ENCODE results near the gene ZFP57.

ZFP57 gene

DNA sequence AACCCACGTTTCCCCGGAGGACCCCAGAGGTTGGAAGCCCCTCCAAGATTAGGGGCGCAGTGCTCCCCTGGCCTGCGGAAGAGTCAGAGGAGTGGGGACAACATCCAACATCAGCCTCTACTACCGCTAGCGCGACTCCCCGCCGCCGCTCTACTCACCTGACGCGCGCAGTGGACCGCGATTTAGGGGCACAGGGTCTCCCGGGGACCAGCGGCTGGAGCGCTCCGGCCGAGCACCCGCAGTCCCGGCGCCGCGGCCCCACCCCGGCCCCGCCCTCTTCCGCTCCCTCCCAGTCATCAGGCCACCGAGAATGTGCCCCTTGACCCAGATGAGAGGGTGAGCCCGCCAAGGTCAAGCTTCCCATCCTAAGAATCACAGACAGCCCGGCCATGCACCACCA is at the start of gene ZFP57:
Gene ZFP57 (minus strand): TSS at position 249 of the 400 bp plus-strand sequence. CDS start 4,149 bp downstream, outside the sequence.
- DNase-seq (ENCODE audit: low read depth in 1 of 2, low spot score in 1 of 2) = no peak

DNA sequence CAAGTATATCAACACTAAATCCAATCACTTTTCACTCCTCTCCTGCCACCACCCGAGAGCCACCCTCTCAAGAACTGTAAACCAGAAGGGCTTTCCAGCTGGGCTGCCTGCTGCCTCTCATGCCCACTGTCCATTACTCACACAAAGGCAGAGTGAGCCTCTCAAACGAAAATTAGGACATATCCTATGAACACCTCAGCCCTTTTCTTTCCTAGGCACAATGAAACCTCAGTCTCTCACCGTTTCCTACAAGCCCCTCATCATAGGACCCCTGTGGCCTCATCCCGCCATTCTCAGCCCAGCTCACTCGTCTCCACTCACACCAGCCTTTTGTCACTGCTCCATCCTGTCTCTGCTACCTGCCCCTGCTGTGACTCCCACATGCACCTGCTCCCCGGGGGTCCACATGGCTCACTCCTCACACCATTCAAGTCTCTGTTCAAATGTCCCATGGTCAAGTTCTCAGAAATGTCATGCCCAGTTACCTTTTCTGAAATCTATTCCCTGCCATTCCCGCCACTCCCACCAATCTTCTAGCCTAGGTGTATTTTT is 49.7 kb upstream of the ZFP57 start:
- DNase-seq (ENCODE audit: low read depth in 1 of 2, low spot score in 1 of 2) = no peak

DNA sequence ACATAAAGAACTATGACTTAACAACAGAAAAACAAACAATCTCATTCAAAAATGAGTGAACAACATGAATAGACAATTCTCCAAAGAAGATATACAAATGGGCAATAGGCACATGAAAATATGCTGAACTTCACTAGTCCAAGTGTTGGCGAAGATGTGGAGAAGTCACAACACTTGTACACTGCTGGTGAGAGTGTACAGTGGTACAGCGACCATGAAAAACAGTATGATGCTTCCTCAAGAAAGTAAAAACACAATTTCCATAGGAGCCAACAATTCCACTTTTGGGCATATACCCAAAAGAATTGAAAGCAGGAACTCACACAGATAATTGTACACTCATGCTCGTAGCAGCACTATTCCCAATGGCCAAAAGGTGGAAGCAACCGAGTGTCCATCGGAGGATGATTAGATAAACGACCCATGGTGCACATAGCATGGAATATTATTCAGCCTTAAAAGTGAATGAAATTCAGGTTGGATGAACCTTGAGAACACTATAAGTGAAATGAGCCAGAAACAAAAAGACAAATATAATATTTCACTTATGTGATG is 48.9 kb upstream of the ZFP57 start:
- no peak for DNase-seq (ENCODE audit: low read depth in 1 of 2, low spot score in 1 of 2)

DNA sequence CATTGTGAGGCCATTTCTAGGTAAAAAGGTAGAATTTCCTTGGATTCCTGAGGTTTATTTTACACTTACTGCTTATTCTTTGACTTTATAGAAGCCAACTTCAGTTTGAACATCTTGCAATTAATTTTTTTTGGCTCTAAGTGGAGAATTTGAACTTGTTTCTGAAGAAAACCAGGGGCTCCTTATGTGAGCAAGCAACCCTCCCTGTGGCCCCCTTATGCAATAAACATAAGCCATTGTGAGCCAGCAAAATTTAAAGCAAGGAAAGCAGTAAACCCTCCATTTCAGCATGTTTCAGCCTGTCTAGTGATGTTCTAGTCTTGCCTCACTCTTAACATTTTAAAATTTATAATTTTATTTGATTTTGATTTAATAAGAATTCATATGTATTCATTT is 47.9 kb upstream of the ZFP57 start:
- no peak for DNase-seq (ENCODE audit: low read depth in 1 of 2, low spot score in 1 of 2)

DNA sequence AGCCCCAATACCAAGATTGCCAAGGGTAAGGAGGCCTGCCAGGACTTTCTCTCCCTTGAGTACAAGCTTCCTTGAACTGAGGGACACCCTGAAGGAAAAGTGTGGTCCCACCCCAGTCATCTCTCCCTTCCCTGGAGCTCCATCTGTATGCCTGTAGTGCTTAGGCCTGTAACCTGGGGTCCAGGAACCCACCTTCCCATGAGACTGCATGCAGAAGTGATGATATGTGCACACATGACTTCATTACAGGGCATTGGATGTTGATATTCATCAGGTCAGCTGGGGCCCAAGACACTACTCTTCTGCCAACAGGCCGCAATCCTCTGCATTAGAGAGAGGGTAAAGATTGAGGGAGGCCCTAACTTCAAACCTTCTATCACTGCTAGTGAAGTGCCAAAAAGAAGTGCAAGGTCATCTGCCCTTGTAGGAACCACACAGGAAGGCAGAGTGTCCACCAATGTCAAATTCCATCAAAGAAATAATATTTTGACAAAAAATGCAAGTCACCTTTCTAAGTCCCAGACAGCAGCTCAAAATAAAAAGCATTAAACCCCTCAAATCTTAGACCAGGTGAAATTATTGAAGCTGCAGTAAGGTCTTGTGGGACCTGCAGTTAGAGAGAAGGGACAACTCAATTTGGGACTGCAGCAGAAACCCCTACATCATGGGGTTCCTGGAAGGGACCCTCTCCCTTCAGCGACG is 47.4 kb upstream of the ZFP57 start:
- DNase-seq (ENCODE audit: low read depth in 1 of 2, low spot score in 1 of 2) = no peak

DNA sequence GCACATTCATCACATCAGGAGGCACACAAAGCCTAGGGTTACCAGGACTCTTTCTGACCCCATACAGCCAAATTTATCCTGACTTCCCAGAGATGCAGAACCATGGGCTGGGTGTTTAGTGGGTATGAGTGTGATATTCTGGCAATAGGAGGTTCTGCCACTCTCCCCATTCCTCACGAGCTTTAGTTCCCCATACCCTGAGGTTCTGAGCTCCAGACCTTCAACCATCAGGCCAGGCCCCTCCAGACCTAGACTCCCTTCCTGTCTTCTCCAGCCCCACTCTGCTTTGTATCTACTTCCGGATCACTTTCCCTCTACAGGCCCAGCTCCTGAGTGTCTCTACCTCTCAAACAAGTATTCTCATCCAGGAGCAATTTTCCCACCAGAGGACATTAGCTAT is 46.7 kb upstream of the ZFP57 start:
- DNase-seq (ENCODE audit: low read depth in 1 of 2, low spot score in 1 of 2) = no peak

DNA sequence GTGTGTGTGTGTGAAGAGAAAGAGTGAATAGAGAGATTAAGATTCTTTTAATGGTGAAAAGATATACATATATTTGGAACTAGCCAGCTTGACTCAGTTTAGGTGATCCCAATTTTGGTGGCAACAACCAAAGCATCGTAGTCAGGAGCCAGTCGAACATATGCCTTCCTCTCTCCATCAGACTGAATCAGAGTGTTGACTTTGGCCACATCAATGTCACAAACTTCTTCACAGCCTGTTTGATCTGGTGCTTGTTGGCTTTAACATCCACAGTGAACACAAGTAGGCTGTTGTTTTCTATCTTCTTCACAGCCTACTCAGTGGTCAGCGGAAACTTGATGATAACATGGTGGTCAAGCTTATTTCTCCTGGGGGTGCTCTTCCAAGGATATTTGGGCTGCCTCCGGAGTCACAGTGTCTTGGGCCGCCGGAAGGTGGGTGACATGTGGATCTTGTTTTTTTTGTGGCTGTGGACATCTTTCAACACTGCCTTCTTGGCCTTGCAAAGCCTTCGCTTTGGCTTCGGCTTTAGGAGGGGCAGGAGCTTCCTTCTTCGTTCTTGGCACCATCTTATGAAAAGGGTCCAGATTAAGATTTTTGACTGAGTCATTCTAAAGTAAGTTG is 45.7 kb upstream of the ZFP57 start:
- no peak for DNase-seq (ENCODE audit: low read depth in 1 of 2, low spot score in 1 of 2)

DNA sequence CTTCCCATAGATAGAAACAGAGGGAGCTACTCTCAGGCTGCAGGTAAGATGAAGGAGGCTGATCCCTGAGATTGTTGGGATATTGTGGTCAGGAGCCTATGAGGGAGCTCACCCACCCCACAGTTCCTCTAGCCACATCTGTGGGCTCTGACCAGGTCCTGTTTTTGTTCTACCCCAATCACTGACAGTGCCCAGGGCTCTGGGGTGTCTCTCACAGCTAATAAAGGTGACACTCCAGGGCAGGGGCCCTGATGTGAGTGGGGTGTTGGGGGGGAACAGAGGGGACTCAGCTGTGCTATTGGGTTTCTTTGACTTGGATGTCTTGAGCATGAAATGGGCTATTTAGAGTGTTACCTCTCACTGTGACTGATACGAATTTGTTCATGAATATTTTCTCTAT is 45.0 kb upstream of the ZFP57 start:
- DNase-seq (ENCODE audit: low read depth in 1 of 2, low spot score in 1 of 2) = no peak

DNA sequence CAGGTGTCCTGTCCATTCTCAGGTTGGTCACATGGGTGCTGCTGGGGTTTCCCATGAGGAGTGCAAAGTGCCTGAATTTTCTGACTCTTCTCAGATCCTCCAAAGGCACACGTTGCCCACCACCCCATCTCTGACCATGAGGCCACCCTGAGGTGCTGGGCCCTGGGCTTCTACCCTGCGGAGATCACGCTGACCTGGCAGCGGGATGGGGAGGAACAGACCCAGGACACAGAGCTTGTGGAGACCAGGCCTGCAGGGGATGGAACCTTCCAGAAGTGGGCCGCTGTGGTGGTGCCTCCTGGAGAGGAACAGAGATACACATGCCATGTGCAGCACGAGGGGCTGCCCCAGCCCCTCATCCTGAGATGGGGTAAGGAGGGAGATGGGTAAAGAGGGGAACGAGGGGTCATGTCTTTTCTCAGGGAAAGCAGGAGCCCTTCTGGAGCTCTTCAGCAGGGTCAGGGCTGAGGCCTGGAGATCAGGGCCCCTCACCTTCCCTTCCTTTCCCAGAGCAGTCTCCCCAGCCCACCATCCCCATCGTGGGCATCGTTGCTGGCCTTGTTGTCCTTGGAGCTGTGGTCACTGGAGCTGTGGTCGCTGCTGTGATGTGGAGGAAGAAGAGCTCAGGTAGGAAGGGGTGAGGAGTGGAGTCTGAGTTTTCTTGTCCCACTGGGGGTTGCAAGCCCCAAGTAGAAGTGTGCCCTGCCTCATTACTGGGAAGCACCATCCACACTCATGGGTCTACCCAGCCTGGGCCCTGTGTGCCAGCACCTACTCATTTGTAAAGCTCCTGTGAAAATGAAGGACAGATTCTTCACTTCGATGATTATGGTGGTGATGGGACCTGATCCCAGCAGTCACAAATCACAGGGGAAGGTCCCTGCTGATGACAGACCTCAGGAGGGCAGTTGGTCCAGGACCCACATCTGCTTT is 44.3 kb upstream of the ZFP57 start:
- DNase-seq (ENCODE audit: low read depth in 1 of 2, low spot score in 1 of 2) = no peak

DNA sequence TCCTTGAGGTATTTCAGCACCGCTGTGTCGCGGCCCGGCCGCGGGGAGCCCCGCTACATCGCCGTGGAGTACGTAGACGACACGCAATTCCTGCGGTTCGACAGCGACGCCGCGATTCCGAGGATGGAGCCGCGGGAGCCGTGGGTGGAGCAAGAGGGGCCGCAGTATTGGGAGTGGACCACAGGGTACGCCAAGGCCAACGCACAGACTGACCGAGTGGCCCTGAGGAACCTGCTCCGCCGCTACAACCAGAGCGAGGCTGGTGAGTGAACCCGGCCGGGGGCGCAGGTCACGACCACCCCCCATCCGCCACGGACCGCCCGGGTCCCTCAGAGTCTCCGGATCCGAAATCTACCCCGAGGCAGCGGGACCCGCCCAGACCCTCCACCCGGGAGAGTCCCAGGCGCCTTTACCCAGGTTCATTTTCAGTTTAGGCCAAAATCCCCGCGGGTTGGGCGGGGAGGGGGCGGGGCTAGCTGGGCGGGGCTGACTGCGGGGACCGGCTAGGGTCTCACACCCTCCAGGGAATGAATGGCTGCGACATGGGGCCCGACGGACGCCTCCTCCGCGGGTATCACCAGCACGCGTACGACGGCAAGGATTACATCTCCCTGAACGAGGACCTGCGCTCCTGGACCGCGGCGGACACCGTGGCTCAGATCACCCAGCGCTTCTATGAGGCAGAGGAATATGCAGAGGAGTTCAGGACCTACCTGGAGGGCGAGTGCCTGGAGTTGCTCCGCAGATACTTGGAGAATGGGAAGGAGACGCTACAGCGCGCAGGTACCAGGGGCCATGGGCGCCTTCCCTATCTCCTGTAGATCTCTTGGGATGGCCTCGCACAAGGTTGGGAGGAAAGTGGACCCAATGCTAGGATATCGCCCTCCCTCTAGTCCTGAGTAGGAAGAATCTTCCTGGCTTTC is 43.0 kb upstream of the ZFP57 start:
- peak; percentile 60 to 87 for DNase-seq (ENCODE audit: low read depth in 1 of 2, low spot score in 1 of 2)

DNA sequence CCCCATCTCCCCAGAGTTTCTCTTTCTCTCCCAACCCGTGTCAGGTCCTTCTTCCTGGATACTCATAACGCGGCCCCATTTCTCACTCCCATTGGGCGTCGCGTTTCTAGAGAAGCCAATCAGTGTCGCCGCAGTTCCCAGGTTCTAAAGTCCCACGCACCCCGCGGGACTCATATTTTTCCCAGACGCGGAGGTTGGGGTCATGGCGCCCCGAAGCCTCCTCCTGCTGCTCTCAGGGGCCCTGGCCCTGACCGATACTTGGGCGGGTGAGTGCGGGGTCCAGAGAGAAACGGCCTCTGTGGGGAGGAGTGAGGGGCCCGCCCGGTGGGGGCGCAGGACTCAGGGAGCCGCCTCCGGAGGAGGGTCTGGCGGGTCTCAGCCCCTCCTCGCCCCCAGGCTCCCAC is 42.3 kb upstream of the ZFP57 start, which contains the start of gene HLA-F:
Gene HLA-F (plus strand): TSS at position 173 of the 404 bp plus-strand sequence. CDS start 30 bp downstream, at position 203.
- peak; percentile 66 to 73 for DNase-seq (ENCODE audit: low read depth in 1 of 2, low spot score in 1 of 2)

DNA sequence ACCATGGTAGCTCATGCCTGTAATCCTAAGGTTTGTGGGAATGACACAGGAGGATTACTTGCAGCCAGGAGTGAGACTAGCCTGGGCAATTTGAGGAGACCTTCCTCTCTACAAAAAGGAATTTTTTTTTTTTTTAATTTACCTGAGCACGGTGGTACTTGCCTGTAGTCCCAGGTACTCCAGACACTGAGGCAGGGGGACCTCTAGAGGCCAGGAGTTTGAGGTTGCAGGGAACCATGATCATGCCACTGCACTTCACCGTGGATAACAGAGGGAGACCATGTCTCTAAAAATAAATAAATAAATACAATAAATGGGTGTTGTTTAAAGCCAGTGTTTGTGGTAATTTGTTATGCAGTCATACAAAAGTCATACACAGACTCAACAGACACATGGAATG is 39.9 kb upstream of the ZFP57 start:
- no peak for DNase-seq (ENCODE audit: low read depth in 1 of 2, low spot score in 1 of 2)

DNA sequence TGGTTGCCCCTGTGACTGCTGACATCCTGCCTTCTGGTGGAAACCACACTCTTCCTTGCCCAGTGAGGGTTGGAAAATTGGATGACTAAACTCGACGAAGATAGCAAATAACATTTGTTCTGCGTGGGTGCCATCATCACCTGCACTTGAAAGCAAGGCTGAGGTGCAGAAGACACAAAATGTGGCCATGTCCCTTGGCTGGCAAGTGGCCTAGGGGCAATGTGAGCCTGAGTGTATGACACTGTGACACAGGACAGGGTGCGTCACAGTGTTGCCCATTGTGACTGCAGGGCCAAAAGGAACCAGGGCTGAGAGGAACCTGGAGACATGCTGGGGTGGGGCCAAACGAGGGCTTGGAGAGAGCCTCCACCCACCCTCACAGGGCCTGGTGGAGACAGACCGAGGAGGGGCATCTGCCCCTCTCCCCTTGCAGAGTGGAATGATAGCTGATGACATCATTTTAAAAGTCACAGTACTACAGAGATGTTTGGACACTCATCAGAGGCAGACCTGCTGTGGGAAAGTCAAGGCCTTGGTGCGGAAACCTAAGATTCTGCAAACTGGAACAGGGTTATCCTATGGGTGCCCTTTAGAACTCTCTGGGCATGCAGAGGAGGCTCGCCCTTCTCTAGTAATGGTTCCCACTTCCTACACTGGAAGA is 29.5 kb upstream of the ZFP57 start:
- DNase-seq (ENCODE audit: low read depth in 1 of 2, low spot score in 1 of 2) = no peak

DNA sequence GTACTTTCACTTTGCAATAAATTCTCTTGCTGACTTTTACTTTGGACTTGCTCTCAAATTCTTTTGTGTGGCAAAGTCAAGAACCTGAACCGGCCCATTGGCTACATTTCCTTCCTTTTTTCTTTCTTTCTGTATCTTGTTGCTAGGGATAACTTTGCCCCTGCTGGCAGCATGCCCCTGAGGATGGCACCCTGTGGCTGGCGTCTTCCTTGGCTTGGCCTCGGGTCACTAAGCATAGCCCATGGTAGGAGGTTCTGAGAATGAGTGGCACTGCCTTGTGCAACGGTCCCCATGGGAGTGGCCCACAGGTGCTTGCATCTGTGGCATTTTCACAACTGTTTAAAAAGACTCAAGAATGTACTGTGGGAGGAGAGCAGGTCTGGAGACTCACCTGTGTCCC is 28.2 kb upstream of the ZFP57 start:
- no peak for DNase-seq (ENCODE audit: low read depth in 1 of 2, low spot score in 1 of 2)

DNA sequence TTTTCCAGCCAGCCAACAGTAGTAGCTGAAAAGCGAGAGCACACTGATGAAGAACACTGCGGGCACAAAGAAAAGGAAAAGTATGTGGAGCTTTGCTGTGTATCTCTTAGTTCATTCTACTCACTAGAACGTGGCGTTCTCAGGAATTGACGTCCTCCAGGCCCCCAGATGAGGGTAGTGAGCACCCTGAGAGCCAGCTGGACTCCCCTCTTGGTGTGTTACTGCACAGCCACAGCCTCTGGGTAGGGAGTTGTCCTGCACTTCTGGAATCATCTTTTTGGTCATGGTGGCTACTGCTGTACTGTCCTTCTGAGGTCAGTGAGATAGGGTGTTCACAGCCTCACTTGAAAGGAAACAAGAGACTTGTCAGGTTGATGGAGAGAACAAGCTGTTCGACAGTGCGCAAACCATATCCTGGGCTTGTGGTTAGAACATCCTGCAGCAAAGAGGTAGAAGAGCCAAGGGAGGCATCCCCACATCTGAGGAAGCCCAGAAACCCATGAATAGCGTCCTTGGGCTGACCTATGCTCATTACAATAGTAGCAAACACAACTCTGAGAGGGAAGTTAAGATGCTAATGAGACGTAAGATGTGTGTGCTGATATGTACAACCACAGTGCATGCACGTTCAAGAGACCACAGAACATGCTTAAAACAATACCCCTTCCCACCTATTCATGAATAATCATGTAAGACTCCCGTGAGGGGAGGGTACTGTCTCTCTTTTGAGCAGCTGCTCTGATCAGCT is 27.7 kb upstream of the ZFP57 start:
- DNase-seq (ENCODE audit: low read depth in 1 of 2, low spot score in 1 of 2) = peak in 1 of 2 donors; percentile 38

DNA sequence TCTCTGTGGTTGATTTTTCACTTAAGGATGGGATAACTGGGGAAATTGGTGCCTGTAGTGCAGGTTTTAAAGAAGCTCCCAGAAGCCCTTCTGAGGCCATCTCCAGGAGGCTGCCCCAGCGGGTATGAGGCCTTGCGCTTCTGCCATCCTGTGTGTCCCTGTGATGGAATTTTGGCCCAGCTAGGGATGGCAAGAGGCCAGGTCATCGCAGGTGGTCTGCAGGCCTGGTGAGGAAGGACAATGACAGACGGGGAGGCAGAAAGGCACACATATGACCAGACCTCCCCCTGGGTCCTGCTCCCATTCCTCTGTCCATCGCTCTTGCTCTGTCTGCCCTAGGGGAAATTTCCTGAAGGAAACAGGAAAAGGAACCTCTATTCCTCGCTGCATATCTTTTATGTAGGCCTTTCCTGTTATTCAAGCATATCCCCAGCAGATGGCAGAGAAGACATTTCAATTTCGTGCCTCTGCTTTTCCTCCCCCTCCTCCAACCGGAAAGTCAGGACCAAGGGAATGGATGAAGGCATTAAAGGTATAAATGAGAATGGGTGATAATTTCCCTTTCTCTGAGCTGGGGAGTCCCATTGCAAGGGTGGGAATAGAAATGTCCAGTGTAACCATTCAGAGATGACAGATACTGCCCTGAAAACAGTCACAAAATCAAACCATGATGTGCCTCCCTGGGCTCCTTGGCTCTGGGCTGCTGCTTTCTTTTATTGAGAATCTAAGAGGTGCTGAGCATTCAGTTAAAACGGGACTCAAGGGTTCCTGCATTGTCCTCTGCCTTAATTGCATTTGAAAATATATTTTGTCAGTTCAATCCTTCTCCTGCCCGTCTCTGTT is 24.7 kb upstream of the ZFP57 start:
- DNase-seq (ENCODE audit: low read depth in 1 of 2, low spot score in 1 of 2) = no peak

DNA sequence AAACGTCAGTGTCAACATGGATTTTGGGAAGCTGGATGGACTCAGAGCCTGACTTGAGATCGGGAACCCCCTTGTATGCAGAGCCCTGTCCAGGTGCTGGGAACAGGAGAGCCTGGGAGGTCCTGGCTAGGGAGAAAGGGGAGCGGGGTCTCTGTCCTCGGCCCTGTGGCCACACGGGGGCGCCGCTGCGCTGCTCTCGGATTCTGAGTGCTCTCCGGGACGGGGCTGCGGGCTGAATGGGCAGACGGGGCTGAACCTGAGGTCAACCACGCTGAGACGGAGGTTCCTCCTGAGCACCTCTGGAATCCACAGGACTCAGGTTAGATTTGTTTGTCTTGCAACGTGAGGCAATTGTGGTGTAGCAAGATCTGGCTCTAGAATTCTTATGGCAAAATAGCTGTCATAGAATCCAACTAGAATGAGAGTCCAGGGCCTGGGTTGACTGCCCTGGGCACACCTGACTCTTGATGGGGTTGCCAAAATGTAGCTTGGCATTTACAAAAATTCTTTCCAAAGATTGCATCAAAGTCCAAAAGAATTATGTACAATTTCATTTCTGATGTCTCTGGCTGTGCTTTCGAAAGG is 21.7 kb upstream of the ZFP57 start:
- peak; percentile 68 to 71 for DNase-seq (ENCODE audit: low read depth in 1 of 2, low spot score in 1 of 2)
